Measurements from ENCODE around the gene SSNA1.
A peak's percentile ranks its signal among the peaks of the same experiment; 100 is the strongest.

The SSNA1 gene

DNA sequence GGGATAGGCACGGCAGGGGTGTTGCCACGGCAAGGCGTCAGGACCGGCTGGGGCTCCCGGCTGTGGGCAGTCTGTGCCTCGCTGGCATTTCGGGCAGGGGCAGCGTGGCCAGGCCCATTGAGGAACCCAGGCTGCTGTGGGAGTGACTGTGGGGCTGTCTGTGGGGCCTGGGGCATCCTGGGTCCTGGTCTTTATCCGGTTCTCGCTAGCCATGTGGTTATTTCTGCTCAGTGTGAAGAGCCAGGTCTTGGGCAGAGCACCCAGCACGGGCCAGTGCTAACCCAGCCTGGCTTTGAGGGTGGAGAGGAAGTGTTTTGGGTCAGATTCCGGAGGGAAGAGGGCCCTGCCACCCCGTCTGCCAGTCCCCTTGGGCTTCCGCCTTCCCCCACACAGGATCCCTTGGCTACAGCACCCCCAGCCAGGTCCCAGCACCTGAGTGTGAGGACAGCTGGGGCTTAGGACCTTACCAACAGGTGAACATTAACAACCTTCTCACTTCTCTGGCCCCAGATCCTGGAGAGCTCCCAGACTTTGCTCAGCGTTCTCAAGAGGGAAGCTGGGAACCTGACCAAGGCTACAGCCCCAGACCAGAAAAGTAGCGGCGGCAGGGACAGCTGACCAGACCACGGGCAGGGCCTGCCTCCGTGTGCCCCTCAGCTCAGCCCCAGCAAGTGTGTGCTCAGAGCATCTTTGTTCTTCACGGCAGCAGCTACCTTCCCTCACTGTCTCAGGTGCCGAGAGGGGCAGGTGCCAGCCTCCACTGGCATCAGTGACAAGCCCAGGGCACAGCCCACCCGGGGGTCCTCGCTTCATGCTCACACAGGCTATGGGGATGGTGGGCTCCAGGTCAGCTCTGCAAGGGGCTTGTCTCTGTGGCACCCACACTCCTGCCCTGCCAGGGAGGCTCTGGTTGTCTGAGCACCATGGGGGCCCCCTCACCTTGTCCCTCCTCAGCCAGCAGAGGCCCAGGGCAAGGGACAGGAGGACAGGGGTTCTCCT is 1.1 kb downstream of the SSNA1 start:
- H3K27me3 ChIP-seq (ENCODE audit: control insufficient read depth in 1 of 2, insufficient read depth in 2 of 2, low read length in 2 of 2) = no peaks in the 10 kb centered on the region
- no peaks in the 10 kb centered on the region for H3K9me3 ChIP-seq (ENCODE audit: control insufficient read depth in 2 of 2, low read length in 2 of 2)
- H3K9ac ChIP-seq (ENCODE audit: low read length in 2 of 2) = peak overlapping the region; percentile 81 to 89
- peak overlapping the region; percentile 96 to 98 for H3K4me3 ChIP-seq (ENCODE audit: low read length in 2 of 2)
- H3K4me1 ChIP-seq (ENCODE audit: control insufficient read depth, insufficient read depth, low read length) = peaks cover 55% of the 10 kb centered on the region
- peak overlapping the region; percentile 84 for H3K27ac ChIP-seq (ENCODE audit: low read length)
- peaks cover 13 to 18% of the 10 kb centered on the region in 2 donors for H3K36me3 ChIP-seq (ENCODE audit: control insufficient read depth in 2 of 2, insufficient read depth in 2 of 2, low read length in 2 of 2)

DNA sequence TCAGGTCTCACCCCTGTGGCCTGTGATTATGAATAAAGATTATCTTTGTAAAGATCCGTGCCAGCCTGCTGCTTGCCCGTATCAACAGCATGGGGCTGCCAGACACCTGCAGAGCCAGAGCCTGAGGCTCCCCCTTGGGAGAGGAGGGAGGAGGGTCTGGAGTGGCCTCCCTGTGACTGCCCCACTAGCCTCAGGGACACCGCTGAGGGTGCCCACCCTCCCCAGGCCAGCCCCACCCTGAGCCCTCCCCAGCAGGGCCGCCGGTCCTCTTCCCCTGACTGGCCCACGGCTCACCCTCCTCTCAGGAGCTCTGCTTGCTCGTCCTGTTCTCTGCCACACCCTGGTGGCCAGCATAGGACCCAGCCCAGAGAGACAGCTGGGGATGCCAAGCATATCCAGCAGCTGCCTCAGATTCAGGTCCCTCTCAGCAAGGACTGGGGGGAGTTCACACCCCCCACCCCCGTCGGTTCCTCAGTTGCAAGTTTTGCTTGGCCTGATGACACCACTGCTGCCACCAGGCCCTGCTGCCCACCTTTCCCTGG is 1.9 kb downstream of the SSNA1 start:
- Histone ChIP-seq H3K36me3 (ENCODE audit: control insufficient read depth in 2 of 2, insufficient read depth in 2 of 2, low read length in 2 of 2) (peaks cover 13 to 15% of the 10 kb centered on the region in 2 donors), H3K27me3 (ENCODE audit: control insufficient read depth in 1 of 2, insufficient read depth in 2 of 2, low read length in 2 of 2) (no peaks in the 10 kb centered on the region), H3K4me1 (ENCODE audit: control insufficient read depth, insufficient read depth, low read length) (peaks cover 53% of the 10 kb centered on the region), H3K27ac (ENCODE audit: low read length) (no peak overlapping the region), H3K9me3 (ENCODE audit: control insufficient read depth in 2 of 2, low read length in 2 of 2) (no peaks in the 10 kb centered on the region), H3K9ac (ENCODE audit: low read length in 2 of 2) (peak overlapping the region in 1 of 2 donors; percentile 36), H3K4me3 (ENCODE audit: low read length in 2 of 2) (no peak overlapping the region)

GRCh38 chr9:137191245-137191644 is 2.8 kb downstream of the SSNA1 start:
- no peaks in the 10 kb centered on the region for H3K9me3 ChIP-seq (ENCODE audit: control insufficient read depth in 2 of 2, low read length in 2 of 2)
- H3K27me3 ChIP-seq (ENCODE audit: control insufficient read depth in 1 of 2, insufficient read depth in 2 of 2, low read length in 2 of 2) = no peaks in the 10 kb centered on the region
- no peak overlapping the region for H3K4me3 ChIP-seq (ENCODE audit: low read length in 2 of 2)
- H3K4me1 ChIP-seq (ENCODE audit: control insufficient read depth, insufficient read depth, low read length) = peaks cover 46% of the 10 kb centered on the region
- H3K36me3 ChIP-seq (ENCODE audit: control insufficient read depth in 2 of 2, insufficient read depth in 2 of 2, low read length in 2 of 2) = peaks cover 8 to 9% of the 10 kb centered on the region in 2 donors
- no peak overlapping the region for H3K9ac ChIP-seq (ENCODE audit: low read length in 2 of 2)
- no peak overlapping the region for H3K27ac ChIP-seq (ENCODE audit: low read length)

- Histone ChIP-seq H3K9ac (ENCODE audit: low read length in 2 of 2) (no peak overlapping the region), H3K9me3 (ENCODE audit: control insufficient read depth in 2 of 2, low read length in 2 of 2) (no peaks in the 10 kb centered on the region), H3K4me3 (ENCODE audit: low read length in 2 of 2) (no peak overlapping the region), H3K27ac (ENCODE audit: low read length) (no peak overlapping the region), H3K27me3 (ENCODE audit: control insufficient read depth in 1 of 2, insufficient read depth in 2 of 2, low read length in 2 of 2) (no peaks in the 10 kb centered on the region), H3K4me1 (ENCODE audit: control insufficient read depth, insufficient read depth, low read length) (peaks cover 40% of the 10 kb centered on the region), H3K36me3 (ENCODE audit: control insufficient read depth in 2 of 2, insufficient read depth in 2 of 2, low read length in 2 of 2) (peaks cover 6 to 7% of the 10 kb centered on the region in 2 donors)
Measured at GRCh38 chr9:137191691-137192447, 3.4 kb downstream of the SSNA1 start.

DNA sequence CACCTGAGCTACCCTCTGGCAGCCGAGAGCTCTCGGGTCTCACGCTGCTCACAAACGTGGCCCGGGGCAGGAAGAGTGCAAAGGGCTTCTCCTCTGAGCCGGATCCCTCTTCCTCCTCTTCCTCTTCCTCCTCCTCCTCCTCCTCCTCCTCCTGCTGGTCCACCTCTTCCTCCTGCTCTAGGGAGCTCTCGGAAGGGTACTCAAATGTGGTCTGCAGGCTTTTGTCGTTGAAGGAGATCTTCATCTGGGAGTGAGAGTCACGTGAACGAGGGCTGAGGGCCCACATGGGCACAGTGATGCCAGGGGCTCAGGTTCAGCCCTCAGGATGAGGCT is 3.9 kb downstream of the SSNA1 start:
- no peak overlapping the region for H3K4me3 ChIP-seq (ENCODE audit: low read length in 2 of 2)
- H3K4me1 ChIP-seq (ENCODE audit: control insufficient read depth, insufficient read depth, low read length) = peaks cover 36% of the 10 kb centered on the region
- H3K27ac ChIP-seq (ENCODE audit: low read length) = no peak overlapping the region
- no peak overlapping the region for H3K9ac ChIP-seq (ENCODE audit: low read length in 2 of 2)
- no peaks in the 10 kb centered on the region for H3K27me3 ChIP-seq (ENCODE audit: control insufficient read depth in 1 of 2, insufficient read depth in 2 of 2, low read length in 2 of 2)
- H3K36me3 ChIP-seq (ENCODE audit: control insufficient read depth in 2 of 2, insufficient read depth in 2 of 2, low read length in 2 of 2) = peaks cover 2 to 5% of the 10 kb centered on the region in 2 donors
- H3K9me3 ChIP-seq (ENCODE audit: control insufficient read depth in 2 of 2, low read length in 2 of 2) = no peaks in the 10 kb centered on the region

DNA sequence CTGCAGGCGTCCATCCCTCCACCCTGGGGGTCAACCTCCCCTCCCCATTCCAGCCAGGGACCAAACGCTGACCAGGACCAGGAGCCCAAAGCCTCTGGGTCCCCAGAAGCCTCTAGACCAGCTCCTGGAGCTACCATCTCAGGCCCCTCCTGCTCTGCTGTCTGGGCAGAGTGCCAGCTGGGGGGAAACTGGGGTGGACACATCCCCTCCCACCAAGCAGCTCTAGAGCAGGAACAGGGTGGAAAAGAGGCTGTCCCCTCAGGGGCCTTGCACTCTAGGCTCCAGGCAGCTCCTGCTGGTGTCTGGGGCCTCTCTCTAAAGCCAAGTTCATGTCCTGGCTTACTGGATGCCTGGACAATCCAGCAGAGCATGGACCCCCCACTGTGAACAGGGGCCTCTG is 4.4 kb downstream of the SSNA1 start:
- no peaks in the 10 kb centered on the region for H3K9me3 ChIP-seq (ENCODE audit: control insufficient read depth in 2 of 2, low read length in 2 of 2)
- H3K27me3 ChIP-seq (ENCODE audit: control insufficient read depth in 1 of 2, insufficient read depth in 2 of 2, low read length in 2 of 2) = no peaks in the 10 kb centered on the region
- peaks cover 2 to 5% of the 10 kb centered on the region in 2 donors for H3K36me3 ChIP-seq (ENCODE audit: control insufficient read depth in 2 of 2, insufficient read depth in 2 of 2, low read length in 2 of 2)
- H3K4me1 ChIP-seq (ENCODE audit: control insufficient read depth, insufficient read depth, low read length) = peaks cover 36% of the 10 kb centered on the region
- H3K27ac ChIP-seq (ENCODE audit: low read length) = no peak overlapping the region
- H3K4me3 ChIP-seq (ENCODE audit: low read length in 2 of 2) = no peak overlapping the region
- no peak overlapping the region for H3K9ac ChIP-seq (ENCODE audit: low read length in 2 of 2)

GRCh38 chr9:137193771-137194170 is 5.3 kb downstream of the SSNA1 start:
- H3K27ac ChIP-seq (ENCODE audit: low read length) = no peak overlapping the region
- H3K4me3 ChIP-seq (ENCODE audit: low read length in 2 of 2) = no peak overlapping the region
- H3K36me3 ChIP-seq (ENCODE audit: control insufficient read depth in 2 of 2, insufficient read depth in 2 of 2, low read length in 2 of 2) = peaks cover 2 to 5% of the 10 kb centered on the region in 2 donors
- H3K4me1 ChIP-seq (ENCODE audit: control insufficient read depth, insufficient read depth, low read length) = peaks cover 42% of the 10 kb centered on the region
- no peak overlapping the region for H3K9ac ChIP-seq (ENCODE audit: low read length in 2 of 2)
- H3K9me3 ChIP-seq (ENCODE audit: control insufficient read depth in 2 of 2, low read length in 2 of 2) = no peaks in the 10 kb centered on the region
- H3K27me3 ChIP-seq (ENCODE audit: control insufficient read depth in 1 of 2, insufficient read depth in 2 of 2, low read length in 2 of 2) = no peaks in the 10 kb centered on the region

- H3K27me3 ChIP-seq (ENCODE audit: control insufficient read depth in 1 of 2, insufficient read depth in 2 of 2, low read length in 2 of 2) = no peaks in the 10 kb centered on the region
- no peak overlapping the region for H3K4me3 ChIP-seq (ENCODE audit: low read length in 2 of 2)
- H3K4me1 ChIP-seq (ENCODE audit: control insufficient read depth, insufficient read depth, low read length) = peaks cover 43% of the 10 kb centered on the region
- no peaks in the 10 kb centered on the region for H3K9me3 ChIP-seq (ENCODE audit: control insufficient read depth in 2 of 2, low read length in 2 of 2)
- H3K9ac ChIP-seq (ENCODE audit: low read length in 2 of 2) = no peak overlapping the region
- peaks cover 2 to 5% of the 10 kb centered on the region in 2 donors for H3K36me3 ChIP-seq (ENCODE audit: control insufficient read depth in 2 of 2, insufficient read depth in 2 of 2, low read length in 2 of 2)
- no peak overlapping the region for H3K27ac ChIP-seq (ENCODE audit: low read length)
Measured at GRCh38 chr9:137194388-137194787, 5.9 kb downstream of the SSNA1 start.

DNA sequence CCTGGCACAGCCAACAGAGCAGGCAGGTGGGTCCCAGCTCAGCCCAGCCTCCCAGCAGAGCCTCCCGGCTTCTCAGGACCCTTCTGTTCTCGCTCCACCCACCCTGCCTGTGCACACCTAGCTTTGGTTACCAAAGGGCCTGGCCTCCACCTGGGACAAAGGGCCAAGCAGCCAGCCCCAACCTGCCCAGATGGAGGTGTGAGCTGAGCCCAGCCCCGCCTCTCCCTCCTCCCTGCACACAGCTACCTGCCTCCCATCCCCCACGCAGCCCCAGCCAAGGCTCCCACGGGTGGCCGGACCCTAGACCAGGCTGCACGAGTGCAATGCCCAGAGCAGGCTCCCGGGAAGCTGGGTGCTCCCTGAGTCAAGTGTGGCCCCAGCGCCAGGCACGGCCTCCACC is 6.4 kb downstream of the SSNA1 start:
- Histone ChIP-seq H3K36me3 (ENCODE audit: control insufficient read depth in 2 of 2, insufficient read depth in 2 of 2, low read length in 2 of 2) (peaks cover 2 to 4% of the 10 kb centered on the region in 2 donors), H3K4me3 (ENCODE audit: low read length in 2 of 2) (no peak overlapping the region), H3K9me3 (ENCODE audit: control insufficient read depth in 2 of 2, low read length in 2 of 2) (no peaks in the 10 kb centered on the region), H3K27me3 (ENCODE audit: control insufficient read depth in 1 of 2, insufficient read depth in 2 of 2, low read length in 2 of 2) (no peaks in the 10 kb centered on the region), H3K4me1 (ENCODE audit: control insufficient read depth, insufficient read depth, low read length) (peaks cover 43% of the 10 kb centered on the region), H3K9ac (ENCODE audit: low read length in 2 of 2) (no peak overlapping the region), H3K27ac (ENCODE audit: low read length) (no peak overlapping the region)

GRCh38 chr9:137195525-137196220 is 7.2 kb downstream of the SSNA1 start:
- H3K4me3 ChIP-seq (ENCODE audit: low read length in 2 of 2) = no peak overlapping the region
- H3K27me3 ChIP-seq (ENCODE audit: control insufficient read depth in 1 of 2, insufficient read depth in 2 of 2, low read length in 2 of 2) = no peaks in the 10 kb centered on the region
- H3K27ac ChIP-seq (ENCODE audit: low read length) = no peak overlapping the region
- peaks cover 36% of the 10 kb centered on the region for H3K4me1 ChIP-seq (ENCODE audit: control insufficient read depth, insufficient read depth, low read length)
- H3K36me3 ChIP-seq (ENCODE audit: control insufficient read depth in 2 of 2, insufficient read depth in 2 of 2, low read length in 2 of 2) = peaks cover 0 to 2% of the 10 kb centered on the region in 2 donors
- no peaks in the 10 kb centered on the region for H3K9me3 ChIP-seq (ENCODE audit: control insufficient read depth in 2 of 2, low read length in 2 of 2)
- no peak overlapping the region for H3K9ac ChIP-seq (ENCODE audit: low read length in 2 of 2)

All from stomach smooth muscle (tissue), 2 donors.